Cerebellar nuclear complex (tissue), 1 donor: ENCODE measurements around the gene TBC1D24.

Experiments
- DNase-seq, 2 experiments: peaks; one replicate each; lab custom pipeline; 2025; lab: John Stamatoyannopoulos, UW

TBC1D24 gene

GRCh38 chr16:2499454-2499853 is 24.5 kb downstream of the TBC1D24 start:
- DNase-seq: no peak

GRCh38 chr16:2499890-2500429 is 25.0 kb downstream of the TBC1D24 start:
- no peak for DNase-seq

- no peak for DNase-seq
These were observed 25.5 kb downstream of the TBC1D24 start for GRCh38 chr16:2500430-2500917.

GRCh38 chr16:2500918-2501750 is 26.2 kb downstream of the TBC1D24 start:
- peak in 1 of 2 experiments; percentile 30 for DNase-seq

- no peak for DNase-seq
These were observed 27.3 kb downstream of the TBC1D24 start for GRCh38 chr16:2501946-2502895.

- DNase-seq: no peak
These were observed 30.8 kb downstream of the TBC1D24 start for GRCh38 chr16:2505695-2506094.

GRCh38 chr16:2507052-2507659 is 32.2 kb downstream of the TBC1D24 start:
- DNase-seq: no peak

GRCh38 chr16:2507665-2508064 is 32.7 kb downstream of the TBC1D24 start:
- no peak for DNase-seq

GRCh38 chr16:2508722-2509400 is 33.9 kb downstream of the TBC1D24 start:
- no peak for DNase-seq

GRCh38 chr16:2511128-2511800 is 36.3 kb downstream of the TBC1D24 start:
- DNase-seq: peak in 1 of 2 experiments; percentile 21

GRCh38 chr16:2511996-2512734 is 37.2 kb downstream of the TBC1D24 start:
- no peak for DNase-seq

- no peak for DNase-seq
These were observed 37.9 kb downstream of the TBC1D24 start for GRCh38 chr16:2512735-2513404.

- peak; percentile 35 to 67 for DNase-seq
These were observed 38.7 kb downstream of the TBC1D24 start, which contains the start of gene ATP6V0C for GRCh38 chr16:2513405-2514332. Gene ATP6V0C (plus strand): TSS chr16:2513952. CDS start chr16:2514104, 152 bp downstream.

GRCh38 chr16:2514333-2515179 is 39.6 kb downstream of the TBC1D24 start:
- no peak for DNase-seq

GRCh38 chr16:2515180-2515851 is 40.4 kb downstream of the TBC1D24 start:
- no peak for DNase-seq

- no peak for DNase-seq
These were observed 41.7 kb downstream of the TBC1D24 start for GRCh38 chr16:2516391-2517240.
